Activated naive CD8-positive, alpha-beta T cell (primary cell): ENCODE data around the gene SGTA.
"Not testable (repeated sequence)": the region's sequence is repeated elsewhere in the genome, so short reads cannot be mapped to it uniquely, and the experiment has no call there.

Experiments
- H3K27ac Mint-ChIP-seq: one replicate; pipeline ENCODE4 v1.8.0; 2021; ENCODE audit warnings: mixed read lengths
- H3K27me3 Mint-ChIP-seq: one replicate; pipeline ENCODE4 v1.8.0; 2021; ENCODE audit warnings: mixed read lengths
- H3K36me3 Mint-ChIP-seq: one replicate; pipeline ENCODE4 v1.8.0; 2021; ENCODE audit warnings: mixed read lengths
- H3K4me1 Mint-ChIP-seq: one replicate; pipeline ENCODE4 v1.8.0; 2021; ENCODE audit warnings: low read depth, mixed read lengths
- H3K4me3 Mint-ChIP-seq: one replicate; pipeline ENCODE4 v1.8.0; 2021; ENCODE audit warnings: mild to moderate bottlenecking, mixed read lengths
- H3K9me3 Mint-ChIP-seq: one replicate; pipeline ENCODE4 v1.8.0; 2021; ENCODE audit warnings: low read depth, mixed read lengths

The SGTA gene

DNA sequence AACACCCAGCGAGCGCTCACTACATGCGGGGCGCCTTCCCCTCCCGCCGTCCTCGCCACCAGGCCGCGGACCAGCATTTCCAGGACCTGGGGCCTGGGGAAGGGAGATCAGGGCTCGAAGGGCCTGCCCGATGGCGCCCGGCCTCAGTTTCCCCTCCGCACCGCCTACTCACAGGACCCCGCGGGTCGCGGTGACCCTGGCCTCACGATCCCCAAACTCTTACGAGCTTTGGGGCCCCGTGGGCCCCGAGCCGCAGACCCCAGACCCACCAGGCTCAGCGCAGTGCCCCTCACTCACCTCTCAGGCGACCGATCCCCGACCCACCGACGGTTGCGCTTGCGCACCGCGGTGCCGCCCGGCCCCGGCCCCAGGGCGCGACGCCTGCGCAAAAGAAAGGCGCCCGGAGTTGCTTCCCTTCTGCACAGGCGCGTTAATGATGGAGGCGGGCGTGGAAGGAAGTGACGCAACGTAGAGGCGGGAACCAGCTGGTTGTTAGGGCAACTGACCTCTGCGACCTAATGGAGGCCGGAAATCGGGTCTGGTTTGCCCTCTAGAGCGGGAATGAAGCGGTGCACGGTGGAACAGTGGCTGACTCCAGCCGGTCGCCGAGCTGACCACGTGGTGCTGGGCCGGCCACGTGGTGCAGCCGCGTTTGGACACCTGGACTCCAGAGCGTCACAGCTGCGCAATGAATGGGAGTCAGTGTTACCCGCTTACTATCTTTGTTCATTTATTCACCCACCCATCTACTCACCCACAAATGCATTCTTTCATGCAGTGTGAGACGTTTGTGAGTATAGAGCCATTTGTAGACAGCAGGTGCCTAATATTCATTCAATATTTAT is at the start of gene SGTA:
Gene SGTA (minus strand): TSS at position 338 of the 845 bp plus-strand sequence. CDS start 14,205 bp downstream, outside the sequence.
- Mint-ChIP-seq H3K4me1 (peaks cover 52% of the 10 kb centered on the region), H3K9me3 (no peaks in the 10 kb centered on the region), H3K27ac (peak within 1 kb of the TSS; percentile 99), H3K4me3 (peak within 1 kb of the TSS; percentile 94), H3K27me3 (no peaks in the 10 kb centered on the region), H3K36me3 (no peaks in the 10 kb centered on the region)

DNA sequence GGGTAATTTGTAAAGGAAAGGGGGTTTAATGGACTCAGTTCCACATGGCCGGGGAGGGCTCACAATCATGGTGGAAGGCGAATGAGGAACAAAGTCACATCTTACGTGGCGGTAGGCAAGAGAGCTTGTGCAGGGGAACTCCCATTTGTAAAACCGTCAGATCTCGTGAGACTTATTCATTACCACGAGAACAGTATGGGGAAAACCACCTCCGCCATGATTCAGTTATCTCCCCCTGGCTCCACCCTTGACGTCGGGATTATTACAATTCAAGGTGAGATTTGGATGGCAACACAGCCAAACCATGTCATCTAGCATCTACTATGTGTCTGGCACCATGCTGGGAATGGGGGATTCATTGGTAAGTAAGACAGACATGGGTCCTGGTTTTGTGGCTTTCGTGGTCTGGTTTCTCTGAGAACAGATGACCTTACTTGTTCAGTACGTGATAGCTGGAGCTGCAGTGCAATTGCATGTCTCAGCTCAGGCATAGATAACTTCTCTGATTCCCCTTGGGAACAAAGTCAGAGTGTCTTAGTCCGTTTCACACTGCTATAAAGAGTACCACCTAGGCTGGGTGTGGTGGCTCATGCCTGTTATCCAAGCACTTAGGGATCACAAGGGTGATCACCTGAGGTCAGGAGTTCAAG is 44.9 kb upstream of the SGTA start:
- H3K9me3 Mint-ChIP-seq: no peaks in the 10 kb centered on the region
- H3K27ac Mint-ChIP-seq: no peak overlapping the region
- peaks cover 11% of the 10 kb centered on the region for H3K36me3 Mint-ChIP-seq
- no peak overlapping the region for H3K4me3 Mint-ChIP-seq
- no peaks in the 10 kb centered on the region for H3K4me1 Mint-ChIP-seq
- H3K27me3 Mint-ChIP-seq: no peaks in the 10 kb centered on the region

GRCh38 chr19:2827022-2827421 is 43.9 kb upstream of the SGTA start:
- Mint-ChIP-seq H3K27ac (no peak overlapping the region), H3K4me3 (no peak overlapping the region), H3K4me1 (no peaks in the 10 kb centered on the region), H3K36me3 (peaks cover 9% of the 10 kb centered on the region), H3K27me3 (no peaks in the 10 kb centered on the region), H3K9me3 (no peaks in the 10 kb centered on the region)

DNA sequence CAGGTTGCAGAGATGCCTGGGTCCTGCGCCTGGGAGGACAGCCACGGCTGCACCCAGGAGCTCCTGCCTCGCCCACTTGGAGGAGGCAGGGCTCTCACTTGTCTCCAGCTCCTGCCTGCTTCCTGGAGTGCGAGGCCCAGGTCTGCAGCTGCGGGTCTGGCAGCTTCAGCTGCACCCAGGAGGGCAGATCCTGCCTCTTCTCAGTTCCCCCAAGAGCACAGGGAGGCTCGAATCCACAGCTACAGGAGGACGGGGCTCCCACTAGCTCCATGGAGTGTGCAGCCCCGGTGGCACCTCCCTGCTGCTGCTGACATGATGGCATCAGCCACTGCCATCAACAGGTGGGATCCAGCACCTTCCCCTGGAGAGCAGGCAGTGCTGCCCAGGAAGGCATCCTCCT is 41.1 kb upstream of the SGTA start:
- H3K4me1 Mint-ChIP-seq: peaks cover 3% of the 10 kb centered on the region
- no peaks in the 10 kb centered on the region for H3K9me3 Mint-ChIP-seq
- H3K27me3 Mint-ChIP-seq: no peaks in the 10 kb centered on the region
- no peak overlapping the region for H3K4me3 Mint-ChIP-seq
- H3K27ac Mint-ChIP-seq: no peak overlapping the region
- peaks cover 9% of the 10 kb centered on the region for H3K36me3 Mint-ChIP-seq

- H3K9me3 Mint-ChIP-seq: no peaks in the 10 kb centered on the region
- H3K4me3 Mint-ChIP-seq: no peak overlapping the region
- H3K27ac Mint-ChIP-seq: no peak overlapping the region
- H3K4me1 Mint-ChIP-seq: peaks cover 3% of the 10 kb centered on the region
- no peaks in the 10 kb centered on the region for H3K27me3 Mint-ChIP-seq
- peaks cover 8% of the 10 kb centered on the region for H3K36me3 Mint-ChIP-seq
Observed at GRCh38 chr19:2823646-2824045, 40.6 kb upstream of the SGTA start.

DNA sequence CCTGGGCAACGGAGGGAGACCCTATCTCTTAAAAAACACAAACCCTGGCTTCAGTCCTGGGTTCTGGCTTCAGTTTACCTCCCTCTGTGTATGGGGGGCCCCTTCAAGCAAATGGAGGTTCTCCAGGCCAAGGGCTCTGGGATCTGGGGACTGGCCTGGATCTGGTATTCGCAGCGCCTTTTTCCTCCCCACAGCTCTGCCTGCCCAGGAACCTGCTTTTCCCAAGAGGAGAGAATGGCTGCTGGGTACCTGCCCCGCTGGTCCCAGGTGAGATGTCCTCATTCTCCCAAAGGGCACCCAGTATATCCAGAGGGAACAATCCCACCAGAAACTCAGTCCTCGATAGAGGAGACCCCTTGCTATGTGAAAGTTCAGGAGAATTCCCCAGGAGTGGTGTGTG is 39.8 kb upstream of the SGTA start:
- Mint-ChIP-seq H3K36me3 (peaks cover 4% of the 10 kb centered on the region), H3K27ac (no peak overlapping the region), H3K27me3 (no peaks in the 10 kb centered on the region), H3K4me3 (no peak overlapping the region), H3K9me3 (no peaks in the 10 kb centered on the region), H3K4me1 (peaks cover 5% of the 10 kb centered on the region)

DNA sequence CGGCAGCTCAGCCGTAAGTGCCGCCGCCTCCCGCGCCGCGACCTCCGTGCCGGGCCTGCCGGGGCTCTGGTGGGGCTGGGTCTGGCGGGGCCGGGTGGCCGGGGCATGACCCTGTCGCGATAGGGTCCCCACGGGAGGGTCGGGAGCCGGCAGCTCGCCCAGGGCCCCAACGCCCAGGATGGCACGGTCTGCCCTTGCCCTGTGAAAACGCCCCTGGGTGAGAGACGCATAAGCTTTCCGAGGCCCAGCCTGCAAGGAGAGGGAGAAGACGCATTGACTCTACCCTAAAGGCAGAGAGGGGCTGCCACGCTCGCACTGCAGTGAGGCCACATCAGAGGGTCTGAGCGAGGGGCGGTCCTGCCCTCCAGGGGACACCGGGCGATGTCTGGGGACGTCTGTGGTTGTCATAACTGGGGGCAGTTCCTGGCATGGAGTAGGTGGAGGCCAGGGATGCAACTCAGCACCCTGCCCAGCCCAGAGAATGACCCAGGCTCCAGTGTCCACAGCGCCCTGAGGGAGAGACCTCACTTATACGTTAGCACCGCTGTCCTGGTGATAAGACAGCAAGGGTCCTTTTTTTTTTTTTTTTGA is 37.1 kb upstream of the SGTA start:
- H3K9me3 Mint-ChIP-seq: no peaks in the 10 kb centered on the region

DNA sequence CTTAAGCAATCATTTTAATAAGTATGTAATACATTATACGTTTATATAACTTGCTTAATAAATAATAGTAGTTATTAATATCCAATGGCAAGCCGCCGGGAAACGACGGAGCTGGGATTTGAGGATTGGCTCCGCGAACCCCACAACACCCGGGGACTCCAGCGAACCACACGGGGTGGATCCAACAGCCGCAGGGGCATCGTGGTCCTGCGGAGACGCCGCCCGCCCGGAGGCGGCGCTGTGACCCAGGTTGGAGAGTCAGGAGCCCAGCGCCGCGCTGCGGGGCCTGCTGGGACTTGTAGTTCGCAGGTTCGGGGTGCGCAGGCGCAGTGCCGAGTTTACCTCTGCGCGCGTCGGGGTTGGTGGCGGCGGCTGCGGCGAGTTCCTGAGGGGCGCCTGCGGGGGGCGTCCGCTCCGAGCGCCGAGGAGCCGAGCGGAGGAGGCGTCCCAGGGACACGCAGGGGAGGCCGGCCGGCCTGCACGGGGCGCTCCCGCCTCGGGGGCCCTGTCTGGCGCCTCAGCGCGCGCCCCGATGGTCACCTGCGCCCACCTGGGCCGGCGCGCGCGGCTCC is 36.6 kb upstream of the SGTA start, which contains the start of gene ZNF554:
Gene ZNF554 (plus strand): TSS at position 329 of the 572 bp plus-strand sequence. CDS start 204 bp downstream, at position 533.
- no peak within 1 kb of the TSS for H3K27ac Mint-ChIP-seq

More for the DNA sequence above, 37.1 kb upstream of the SGTA start:
- Mint-ChIP-seq H3K4me1 (peaks cover 9% of the 10 kb centered on the region), H3K36me3 (no peaks in the 10 kb centered on the region), H3K4me3 (peak overlapping the region; percentile 86), H3K27ac (no peak overlapping the region), H3K27me3 (no peaks in the 10 kb centered on the region)

DNA sequence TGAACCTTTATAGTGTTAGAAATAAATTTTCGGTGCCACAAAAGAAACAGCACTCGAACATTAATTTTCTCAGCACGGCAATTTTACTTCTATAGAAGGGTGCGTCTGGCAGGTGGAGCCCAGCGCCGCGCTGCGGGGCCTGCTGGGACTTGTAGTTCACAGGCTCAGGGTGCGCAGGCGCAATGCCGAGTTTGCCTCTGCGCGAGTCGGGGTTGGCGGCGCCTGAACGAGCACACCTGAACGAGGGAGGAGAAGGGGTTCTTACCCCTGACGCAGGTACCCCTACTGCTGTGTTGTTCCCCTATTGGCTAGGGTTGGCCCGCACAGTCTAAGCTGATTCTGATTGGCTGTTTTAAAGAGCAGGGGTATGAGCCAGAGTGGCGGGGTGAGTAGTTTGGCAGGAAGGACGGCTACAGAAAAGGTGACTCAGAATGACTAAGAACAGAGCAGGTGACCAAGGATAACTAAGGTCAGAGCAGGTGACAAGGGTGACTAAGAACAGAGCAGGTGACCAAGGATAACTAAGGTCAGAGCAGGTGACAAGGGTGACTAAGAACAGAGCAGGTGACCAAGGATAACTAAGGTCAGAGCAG is 34.3 kb upstream of the SGTA start:
- H3K27ac Mint-ChIP-seq, H3K4me1 Mint-ChIP-seq, H3K4me3 Mint-ChIP-seq, H3K9me3 Mint-ChIP-seq, H3K36me3 Mint-ChIP-seq, H3K27me3 Mint-ChIP-seq: not testable (repeated sequence)

More for the DNA sequence above, 36.6 kb upstream of the SGTA start, which contains the start of gene ZNF554:
- no peaks in the 10 kb centered on the region for H3K36me3 Mint-ChIP-seq
- peak within 1 kb of the TSS; percentile 86 for H3K4me3 Mint-ChIP-seq
- no peaks in the 10 kb centered on the region for H3K9me3 Mint-ChIP-seq
- H3K27me3 Mint-ChIP-seq: no peaks in the 10 kb centered on the region
- peaks cover 9% of the 10 kb centered on the region for H3K4me1 Mint-ChIP-seq

DNA sequence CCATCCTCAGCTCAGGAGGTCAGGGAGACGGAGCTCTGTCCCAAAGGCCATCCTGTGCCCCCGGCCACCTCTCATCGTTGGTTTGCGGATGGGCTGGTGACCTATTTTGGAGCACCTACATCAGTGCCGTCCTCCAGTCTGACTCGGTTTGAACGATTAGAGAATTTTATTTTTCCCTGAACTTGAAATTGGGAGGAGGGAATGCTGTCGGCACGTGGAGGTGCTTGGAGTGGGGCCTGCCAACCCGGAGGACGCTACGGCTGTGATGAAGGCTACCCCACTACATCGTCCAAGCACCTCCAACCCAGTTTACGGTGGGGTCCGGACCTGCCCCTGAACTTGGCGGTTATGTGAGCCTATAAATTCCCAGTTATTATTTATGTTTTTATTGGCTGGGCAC is 33.6 kb upstream of the SGTA start:
- Mint-ChIP-seq H3K36me3 (no peaks in the 10 kb centered on the region), H3K9me3 (no peaks in the 10 kb centered on the region), H3K4me3 (no peak overlapping the region), H3K27me3 (no peaks in the 10 kb centered on the region), H3K4me1 (peaks cover 9% of the 10 kb centered on the region), H3K27ac (no peak overlapping the region)

DNA sequence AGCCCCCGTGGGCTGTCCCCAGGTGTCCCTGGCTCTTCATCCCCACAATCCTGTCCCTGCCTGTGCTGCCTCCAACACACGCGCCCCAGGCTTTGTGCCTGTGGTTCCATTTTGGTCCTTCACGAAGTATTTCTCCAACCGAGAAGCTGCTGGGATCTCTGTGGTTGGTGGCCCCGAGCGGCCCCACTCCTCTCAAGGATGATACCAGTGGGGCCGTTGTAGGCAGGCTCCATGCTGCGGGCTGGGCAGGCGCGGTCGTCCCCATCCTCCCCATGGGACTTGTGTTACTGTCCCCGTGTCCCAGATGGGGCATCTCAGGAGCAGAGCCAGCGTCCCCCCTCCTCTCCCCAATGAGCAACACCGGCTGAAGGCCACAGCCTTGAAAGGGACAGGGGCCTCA is 32.9 kb upstream of the SGTA start:
- peaks cover 9% of the 10 kb centered on the region for H3K4me1 Mint-ChIP-seq
- H3K27ac Mint-ChIP-seq: no peak overlapping the region
- H3K4me3 Mint-ChIP-seq: no peak overlapping the region
- H3K36me3 Mint-ChIP-seq: no peaks in the 10 kb centered on the region
- no peaks in the 10 kb centered on the region for H3K27me3 Mint-ChIP-seq
- no peaks in the 10 kb centered on the region for H3K9me3 Mint-ChIP-seq

- no peak overlapping the region for H3K4me3 Mint-ChIP-seq
- no peaks in the 10 kb centered on the region for H3K36me3 Mint-ChIP-seq
- H3K27me3 Mint-ChIP-seq: no peaks in the 10 kb centered on the region
- no peaks in the 10 kb centered on the region for H3K9me3 Mint-ChIP-seq
- H3K4me1 Mint-ChIP-seq: peaks cover 6% of the 10 kb centered on the region
- H3K27ac Mint-ChIP-seq: no peak overlapping the region
Observed at GRCh38 chr19:2815191-2815614, 32.1 kb upstream of the SGTA start.

- H3K4me3 Mint-ChIP-seq: no peak overlapping the region
- H3K9me3 Mint-ChIP-seq: no peaks in the 10 kb centered on the region
- no peaks in the 10 kb centered on the region for H3K27me3 Mint-ChIP-seq
- H3K36me3 Mint-ChIP-seq: no peaks in the 10 kb centered on the region
- no peak overlapping the region for H3K27ac Mint-ChIP-seq
- peaks cover 6% of the 10 kb centered on the region for H3K4me1 Mint-ChIP-seq
Observed at GRCh38 chr19:2814426-2814825, 31.4 kb upstream of the SGTA start.

- H3K9me3 Mint-ChIP-seq: no peaks in the 10 kb centered on the region
- peaks cover 3% of the 10 kb centered on the region for H3K36me3 Mint-ChIP-seq
- H3K4me1 Mint-ChIP-seq: peaks cover 5% of the 10 kb centered on the region
- H3K4me3 Mint-ChIP-seq: no peak overlapping the region
- no peaks in the 10 kb centered on the region for H3K27me3 Mint-ChIP-seq
- no peak overlapping the region for H3K27ac Mint-ChIP-seq
Observed at GRCh38 chr19:2813235-2814160, 30.4 kb upstream of the SGTA start.
